Vagina (tissue), 2 donors: ENCODE results near the gene PBX4. TPM values are rescaled to one million over a fixed set of nuclear protein-coding genes. Genes with fewer than 3 reads are reported as not detected.

Source experiments
- DNase-seq, 2 donors: peaks; one replicate each; pipeline ENCODE4 v3.0.0-alpha.2; 2017; ENCODE audit errors: extremely low spot score in 2 of 2
- H3K27ac ChIP-seq: fragments of 200-600 bp; sonication (generic); one replicate; pipeline ENCODE4 v1.5.1; 2019
- H3K27me3 ChIP-seq: fragments of 200-600 bp; sonication (generic); one replicate; pipeline ENCODE4 v1.5.1; 2019
- H3K36me3 ChIP-seq, 2 donors: fragments of 200-600 bp; sonication (generic); one replicate each; pipeline ENCODE4 v1.5.1; 2017 to 2019
- H3K4me1 ChIP-seq: fragments of 200-600 bp; sonication (generic); one replicate; pipeline ENCODE4 v1.5.1; 2019
- H3K4me3 ChIP-seq, 2 donors: fragments of 200-600 bp; sonication (generic); 1 replicate in 1 of 2; 2 replicates in 1 of 2; pipeline ENCODE4 v1.5.1; 2016 to 2019
- H3K9me3 ChIP-seq: fragments of 200-600 bp; sonication (generic); one replicate; pipeline ENCODE4 v1.5.1; 2019
- POLR2A ChIP-seq, 2 donors: fragments of 450-650 bp; IDR thresholded peaks; one replicate each; pipeline ENCODE4 v1.6.1; 2017; ENCODE audit warnings: antibody characterized with exemption in 2 of 2, mild to moderate bottlenecking in 2 of 2, moderate library complexity in 2 of 2
- POLR2AphosphoS5 ChIP-seq, 2 donors: sonication (generic); formaldehyde crosslinking; IDR thresholded peaks; one replicate each; pipeline ENCODE4 v1.9.0; 2017; ENCODE audit warnings: antibody characterized with exemption in 2 of 2, mild to moderate bottlenecking in 2 of 2, low read depth in 1 of 2; ENCODE audit not compliant: insufficient read depth in 1 of 2
- intact Hi-C: fragments of 100-400 bp; cut with DNase I; formaldehyde crosslinking; loops from one replicate; pipeline ENCODE4 v1.15.1; 2023
- total RNA-seq: library from RNA; depleted of rRNA; stranded (reverse); fragments of >200 nt; gene quantifications from one replicate; pipeline ENCODE4 v1.2.3, GENCODE V29; 2016
- TF ChIP-seq, protein P1 (sequence below), 3 experiments: fragments of 450-650 bp in 2 of 3; fragments of 200-600 bp in 1 of 3; sonication (generic) in 1 of 3; IDR thresholded peaks; one replicate each; pipeline ENCODE4 v1.5.1; 2017 to 2019; ENCODE audit warnings: antibody characterized with exemption in 3 of 3, mild to moderate bottlenecking in 2 of 3, moderate library complexity in 2 of 3

The PBX4 gene
- total RNA-seq, 1 donor from 2014 or later, result 5.2 TPM

DNA sequence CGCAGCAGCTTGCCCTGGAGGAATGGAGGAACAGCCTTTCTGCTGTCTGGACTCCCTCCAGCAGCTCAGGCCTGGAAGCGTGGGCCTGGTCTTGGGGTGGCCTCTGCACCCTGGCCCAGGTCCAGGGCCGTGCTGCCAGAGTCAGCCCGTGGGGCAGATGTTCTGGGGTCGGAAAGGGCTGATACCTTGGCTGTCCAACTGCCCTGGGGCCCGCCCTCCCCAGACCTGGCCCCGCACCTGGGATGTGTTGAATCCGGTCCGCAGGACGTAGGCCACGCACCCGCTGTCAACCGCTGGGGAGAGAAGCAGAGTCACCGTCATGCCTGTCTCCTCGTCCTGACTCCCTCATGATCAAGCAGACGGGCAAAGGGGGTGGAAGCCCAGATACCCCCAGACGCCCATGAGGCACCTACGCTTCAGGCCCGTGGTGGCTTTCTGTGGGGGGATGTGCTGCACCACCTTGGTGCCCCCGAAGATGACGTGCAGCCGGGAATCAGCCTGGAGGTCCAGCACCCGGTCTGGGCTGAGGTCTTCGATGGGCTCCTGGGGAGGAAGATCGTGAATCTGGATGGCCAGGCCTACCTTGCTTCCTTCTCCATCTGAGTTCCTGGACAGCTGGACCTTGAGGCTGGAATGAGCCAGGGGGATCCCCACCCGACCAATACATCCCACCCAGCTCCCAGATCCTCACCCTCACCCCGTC lies 37.3 kb upstream of the PBX4 start:
- TF ChIP-seq, protein P1, sequence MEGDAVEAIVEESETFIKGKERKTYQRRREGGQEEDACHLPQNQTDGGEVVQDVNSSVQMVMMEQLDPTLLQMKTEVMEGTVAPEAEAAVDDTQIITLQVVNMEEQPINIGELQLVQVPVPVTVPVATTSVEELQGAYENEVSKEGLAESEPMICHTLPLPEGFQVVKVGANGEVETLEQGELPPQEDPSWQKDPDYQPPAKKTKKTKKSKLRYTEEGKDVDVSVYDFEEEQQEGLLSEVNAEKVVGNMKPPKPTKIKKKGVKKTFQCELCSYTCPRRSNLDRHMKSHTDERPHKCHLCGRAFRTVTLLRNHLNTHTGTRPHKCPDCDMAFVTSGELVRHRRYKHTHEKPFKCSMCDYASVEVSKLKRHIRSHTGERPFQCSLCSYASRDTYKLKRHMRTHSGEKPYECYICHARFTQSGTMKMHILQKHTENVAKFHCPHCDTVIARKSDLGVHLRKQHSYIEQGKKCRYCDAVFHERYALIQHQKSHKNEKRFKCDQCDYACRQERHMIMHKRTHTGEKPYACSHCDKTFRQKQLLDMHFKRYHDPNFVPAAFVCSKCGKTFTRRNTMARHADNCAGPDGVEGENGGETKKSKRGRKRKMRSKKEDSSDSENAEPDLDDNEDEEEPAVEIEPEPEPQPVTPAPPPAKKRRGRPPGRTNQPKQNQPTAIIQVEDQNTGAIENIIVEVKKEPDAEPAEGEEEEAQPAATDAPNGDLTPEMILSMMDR (IDR thresholded peaks at IDR 0.05), result no peak
- TF ChIP-seq POLR2A (IDR thresholded peaks at IDR 0.05) (no peak), POLR2AphosphoS5 (IDR thresholded peaks at IDR 0.05; ENCODE audit: insufficient read depth in 1 of 2, low read depth in 1 of 2) (no peak)
- Histone ChIP-seq H3K36me3 (peaks cover 0 to 81% of the 10 kb centered on the region in 2 donors), H3K27ac (no peak overlapping the region), H3K9me3 (no peaks in the 10 kb centered on the region), H3K27me3 (no peaks in the 10 kb centered on the region), H3K4me1 (peaks cover 8% of the 10 kb centered on the region), H3K4me3 (no peak overlapping the region)
- intact Hi-C loops, result no loop called here
- DNase-seq, result no peak

DNA sequence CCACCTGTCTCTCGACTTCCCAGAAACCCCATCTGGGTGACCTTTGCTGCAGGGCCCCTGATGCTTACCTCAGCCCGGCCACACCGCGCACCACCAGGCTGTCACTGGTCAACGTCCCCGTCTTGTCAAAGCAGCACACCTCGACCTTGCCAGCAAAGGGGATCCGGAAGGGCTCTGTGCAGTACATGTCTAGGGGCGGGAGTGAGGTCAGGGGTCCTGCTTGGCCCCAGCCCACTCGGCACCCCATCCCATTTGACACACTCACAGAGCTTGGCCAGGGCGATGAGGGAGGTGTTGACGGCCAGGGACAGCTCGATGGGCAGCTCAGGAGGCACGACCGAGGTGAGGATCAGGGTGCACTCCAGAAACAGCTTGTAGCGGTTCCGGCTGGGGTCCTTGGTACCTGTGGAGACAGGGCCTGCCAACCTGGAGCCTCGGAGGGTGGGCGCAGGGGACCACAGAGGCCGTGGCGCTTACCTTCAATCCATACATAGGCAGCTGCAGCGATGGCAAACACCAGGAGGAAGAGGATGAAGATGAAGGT lies 36.6 kb upstream of the PBX4 start:
- no peak for DNase-seq
- no peaks in the 10 kb centered on the region for H3K9me3 ChIP-seq
- no peak overlapping the region for H3K27ac ChIP-seq
- H3K27me3 ChIP-seq, result no peaks in the 10 kb centered on the region
- no peak overlapping the region for H3K4me3 ChIP-seq
- TF ChIP-seq POLR2AphosphoS5 (IDR thresholded peaks at IDR 0.05; ENCODE audit: insufficient read depth in 1 of 2, low read depth in 1 of 2) (no peak), POLR2A (IDR thresholded peaks at IDR 0.05) (no peak)
- TF ChIP-seq, protein P1 (IDR thresholded peaks at IDR 0.05), result no peak
- peaks cover 0 to 88% of the 10 kb centered on the region in 2 donors for H3K36me3 ChIP-seq
- peaks cover 4% of the 10 kb centered on the region for H3K4me1 ChIP-seq
- intact Hi-C loops, result no loop called here

DNA sequence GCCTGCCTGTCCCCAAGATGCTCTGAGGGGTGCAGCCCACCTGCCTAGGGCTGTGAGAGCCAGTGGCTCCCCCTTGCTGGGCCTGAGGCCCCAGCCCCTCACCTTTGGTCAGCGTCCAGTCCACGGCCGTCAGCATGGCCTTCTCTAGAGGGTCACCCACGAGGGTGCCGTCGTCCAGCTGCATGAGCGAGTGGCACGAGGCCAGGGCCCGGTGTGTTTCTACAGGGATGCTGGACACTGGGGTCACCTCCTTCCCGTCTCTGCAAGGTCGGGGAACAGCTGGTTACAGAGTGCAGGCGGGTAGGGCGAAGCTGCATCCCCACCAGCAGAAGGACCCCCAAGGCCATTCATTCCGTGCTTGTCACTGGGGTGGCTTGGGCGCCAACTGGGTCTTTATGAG lies 36.0 kb upstream of the PBX4 start:
- TF ChIP-seq POLR2A (IDR thresholded peaks at IDR 0.05) (no peak), POLR2AphosphoS5 (IDR thresholded peaks at IDR 0.05; ENCODE audit: insufficient read depth in 1 of 2, low read depth in 1 of 2) (no peak)
- TF ChIP-seq, protein P1 (IDR thresholded peaks at IDR 0.05), result no peak
- intact Hi-C loops, result no loop called here
- H3K9me3 ChIP-seq, result no peaks in the 10 kb centered on the region
- H3K4me1 ChIP-seq, result no peaks in the 10 kb centered on the region
- no peak overlapping the region for H3K4me3 ChIP-seq
- H3K36me3 ChIP-seq, result peaks cover 0 to 94% of the 10 kb centered on the region in 2 donors
- DNase-seq, result no peak
- no peaks in the 10 kb centered on the region for H3K27me3 ChIP-seq
- H3K27ac ChIP-seq, result no peak overlapping the region

DNA sequence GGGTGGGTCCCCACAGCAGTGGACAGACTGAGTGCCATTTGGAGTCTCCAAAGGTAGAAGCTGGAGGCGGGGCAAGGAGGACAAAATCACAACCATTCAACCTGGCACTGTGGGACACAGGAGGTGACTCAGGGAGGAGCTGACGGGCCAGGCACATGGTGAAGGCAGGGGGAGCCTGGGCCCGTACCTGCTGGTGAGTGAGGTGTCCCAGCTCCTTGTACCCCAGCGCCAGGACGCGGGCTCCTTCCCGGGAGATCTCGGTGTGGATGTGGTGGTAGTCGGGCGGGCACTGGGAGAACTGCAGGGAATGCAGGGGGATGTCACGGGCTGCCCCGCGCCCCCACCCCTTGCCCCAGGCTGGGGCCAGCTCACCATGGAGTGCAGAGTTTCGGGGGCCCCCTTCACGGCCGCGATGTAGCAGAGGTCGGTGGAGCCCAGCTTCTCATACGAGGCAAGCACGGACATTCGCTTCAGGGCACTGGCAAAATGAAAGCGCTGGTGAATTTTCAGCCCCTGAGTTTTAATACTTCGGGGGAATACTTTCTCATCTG lies 35.2 kb upstream of the PBX4 start:
- TF ChIP-seq POLR2A (IDR thresholded peaks at IDR 0.05), result no peak
- no peak for TF ChIP-seq POLR2AphosphoS5 (IDR thresholded peaks at IDR 0.05; ENCODE audit: insufficient read depth in 1 of 2, low read depth in 1 of 2)
- TF ChIP-seq, protein P1 (IDR thresholded peaks at IDR 0.05), result no peak
- Histone ChIP-seq H3K36me3 (peaks cover 0 to 92% of the 10 kb centered on the region in 2 donors), H3K4me1 (no peaks in the 10 kb centered on the region), H3K4me3 (no peak overlapping the region), H3K27me3 (no peaks in the 10 kb centered on the region), H3K27ac (no peak overlapping the region), H3K9me3 (no peaks in the 10 kb centered on the region)
- intact Hi-C loops, result no loop called here
- no peak for DNase-seq
